Measurements from ENCODE around the gene PDYN.

The PDYN gene

DNA sequence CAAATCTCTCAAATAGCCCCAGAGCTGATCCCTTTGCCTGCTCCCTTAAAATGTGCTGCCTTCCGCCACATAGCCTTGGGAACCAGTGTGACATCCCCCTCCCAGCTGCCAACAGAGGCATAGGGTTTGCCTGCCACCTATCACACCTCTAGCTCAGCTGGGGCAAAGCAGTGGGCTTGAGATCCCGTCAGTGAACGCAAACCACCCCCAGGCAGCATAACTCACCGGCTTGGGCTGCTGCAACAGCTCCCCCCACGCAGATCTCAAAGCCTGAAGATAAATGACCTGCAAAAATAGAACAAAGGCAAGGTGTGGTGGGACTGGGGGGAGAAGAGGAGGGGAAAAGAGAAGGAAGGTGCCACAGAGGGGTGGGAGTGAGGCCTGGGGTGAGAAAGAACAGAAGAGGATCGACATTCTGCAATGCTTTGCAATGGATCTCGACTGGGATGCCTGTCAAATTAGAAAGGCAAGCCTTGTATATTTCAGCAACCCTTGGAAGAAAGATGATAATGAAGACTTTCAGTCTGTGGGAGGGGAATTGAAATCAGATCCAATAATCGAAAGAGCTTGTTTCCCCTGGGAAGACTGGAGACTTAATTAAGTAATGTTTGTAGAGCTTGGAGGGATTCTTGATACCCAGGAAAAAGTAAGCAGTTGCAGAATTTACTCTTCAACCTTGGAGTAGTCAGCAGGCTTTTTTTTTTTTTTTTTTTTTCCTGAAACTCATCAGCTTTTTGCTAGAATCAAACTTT lies 1.3 kb downstream of the PDYN start:
- DNase-seq: no peak

DNA sequence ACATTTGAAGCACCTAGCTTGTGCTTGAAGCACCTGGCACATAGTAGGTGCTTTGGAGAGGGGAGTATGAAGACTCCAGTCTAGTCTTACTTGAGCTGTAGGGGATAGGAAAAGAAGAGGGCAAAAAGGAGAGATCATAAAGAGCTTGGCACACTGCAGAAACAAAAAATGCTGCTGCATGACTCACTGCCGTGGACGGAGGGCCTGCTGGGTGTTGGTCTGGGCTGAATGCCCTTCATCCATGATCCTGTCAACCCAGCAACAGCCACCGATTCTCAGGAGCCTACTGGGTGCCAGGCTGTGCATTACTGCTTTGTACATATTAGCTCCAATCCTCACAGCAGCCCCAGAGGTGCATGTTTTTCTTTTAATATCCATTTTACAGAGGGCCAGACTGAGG lies 6.0 kb downstream of the PDYN start:
- DNase-seq: no peak

- no peak for DNase-seq
Observed at GRCh38 chr20:1983301-1983700, 10.6 kb downstream of the PDYN start.

DNA sequence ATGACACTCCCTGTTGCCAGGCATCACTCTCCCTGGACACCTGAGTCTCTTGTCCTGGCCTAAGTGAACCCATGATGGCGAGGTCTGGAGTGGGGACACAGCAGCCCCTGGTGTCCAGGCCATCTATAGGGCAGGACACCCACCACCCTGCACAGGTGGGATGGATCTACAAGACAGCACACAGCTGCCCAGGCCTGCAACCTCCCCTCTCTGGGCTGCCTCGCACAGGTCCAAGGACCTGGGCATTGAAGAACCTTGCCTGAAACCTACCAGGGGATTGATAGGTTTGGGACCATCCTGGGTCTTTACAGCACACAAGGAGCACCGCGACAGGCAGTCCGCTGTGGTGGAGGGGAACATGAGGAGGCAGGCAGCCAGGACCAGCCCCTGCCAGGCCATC lies 11.2 kb downstream of the PDYN start:
- DNase-seq: no peak

- no peak for DNase-seq
Observed at GRCh38 chr20:1979106-1979778, 14.6 kb downstream of the PDYN start.

- DNase-seq: no peak
Observed at GRCh38 chr20:1975291-1975690, 18.6 kb downstream of the PDYN start.

DNA sequence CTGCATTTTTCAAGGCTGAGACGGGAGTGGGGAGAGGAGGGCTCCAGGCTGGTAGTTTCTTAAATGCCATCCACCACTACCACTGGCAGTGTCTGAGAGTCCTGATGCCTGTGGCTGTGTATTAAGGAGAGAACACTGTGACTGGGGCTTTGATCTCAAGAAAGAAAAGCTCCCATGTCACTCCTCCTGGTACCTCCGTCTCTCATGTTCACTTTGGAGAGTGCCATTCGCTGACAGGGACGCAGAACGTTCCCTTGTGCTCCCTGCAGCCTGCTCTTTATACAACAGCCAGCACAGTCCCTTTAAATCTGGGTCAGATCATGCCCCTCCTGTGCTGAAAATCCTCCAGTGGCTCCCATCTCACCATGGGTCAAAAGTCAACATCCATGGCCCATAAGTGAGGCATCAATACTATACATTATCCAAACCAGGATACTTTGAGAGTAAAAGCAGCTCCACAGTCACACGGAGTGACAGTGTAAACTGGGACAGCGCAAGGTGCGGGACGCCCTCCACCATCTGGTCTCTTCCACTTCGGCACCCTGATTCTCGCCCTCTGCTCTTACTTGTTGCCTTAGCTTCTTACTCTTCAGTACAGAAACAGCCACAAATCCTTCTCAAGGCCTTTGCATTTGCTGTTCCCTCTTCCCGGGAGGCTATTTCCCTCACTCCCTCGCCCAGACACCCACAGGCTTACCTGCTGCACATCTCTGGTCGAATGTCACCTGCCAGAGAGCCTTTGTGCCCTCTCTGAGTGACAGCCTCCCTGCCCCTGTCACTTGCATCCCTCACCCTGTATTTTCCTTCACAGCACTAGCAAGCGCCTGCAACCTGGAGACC lies 20.0 kb downstream of the PDYN start:
- no peak for DNase-seq

DNA sequence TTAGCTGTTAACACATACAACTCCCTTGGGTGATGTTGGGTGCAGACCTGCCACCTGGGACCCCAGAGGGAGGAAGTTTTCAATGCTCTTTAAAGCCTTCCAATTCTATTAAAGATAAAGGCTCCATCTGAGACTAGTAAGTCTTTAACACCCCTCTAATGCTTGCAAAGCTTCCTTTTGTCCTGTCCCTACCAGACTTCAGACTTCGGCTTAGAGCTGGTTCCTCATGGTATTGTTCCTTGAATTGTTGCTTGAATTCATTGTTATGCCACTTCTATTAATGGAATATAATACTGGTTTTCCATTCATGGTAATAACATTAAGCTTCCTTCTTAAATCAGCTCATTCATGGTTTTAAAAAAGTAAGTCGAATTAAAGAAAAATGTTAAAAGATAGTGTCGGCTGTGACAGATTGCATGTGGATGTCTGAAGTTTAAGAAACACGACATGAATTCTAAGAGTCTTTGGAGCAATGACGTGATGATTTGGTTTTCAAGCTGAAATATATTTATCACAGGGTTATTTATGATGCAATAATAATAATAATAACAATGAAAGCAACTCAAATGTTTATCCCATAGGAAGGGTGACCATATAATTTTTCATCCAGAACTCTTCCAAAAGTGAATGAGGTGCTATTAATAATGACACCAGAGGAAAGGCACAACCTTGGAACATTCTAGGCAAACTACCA lies 21.8 kb downstream of the PDYN start:
- DNase-seq: no peak

- DNase-seq: no peak
Observed at GRCh38 chr20:1968964-1969363, 24.9 kb downstream of the PDYN start.

DNA sequence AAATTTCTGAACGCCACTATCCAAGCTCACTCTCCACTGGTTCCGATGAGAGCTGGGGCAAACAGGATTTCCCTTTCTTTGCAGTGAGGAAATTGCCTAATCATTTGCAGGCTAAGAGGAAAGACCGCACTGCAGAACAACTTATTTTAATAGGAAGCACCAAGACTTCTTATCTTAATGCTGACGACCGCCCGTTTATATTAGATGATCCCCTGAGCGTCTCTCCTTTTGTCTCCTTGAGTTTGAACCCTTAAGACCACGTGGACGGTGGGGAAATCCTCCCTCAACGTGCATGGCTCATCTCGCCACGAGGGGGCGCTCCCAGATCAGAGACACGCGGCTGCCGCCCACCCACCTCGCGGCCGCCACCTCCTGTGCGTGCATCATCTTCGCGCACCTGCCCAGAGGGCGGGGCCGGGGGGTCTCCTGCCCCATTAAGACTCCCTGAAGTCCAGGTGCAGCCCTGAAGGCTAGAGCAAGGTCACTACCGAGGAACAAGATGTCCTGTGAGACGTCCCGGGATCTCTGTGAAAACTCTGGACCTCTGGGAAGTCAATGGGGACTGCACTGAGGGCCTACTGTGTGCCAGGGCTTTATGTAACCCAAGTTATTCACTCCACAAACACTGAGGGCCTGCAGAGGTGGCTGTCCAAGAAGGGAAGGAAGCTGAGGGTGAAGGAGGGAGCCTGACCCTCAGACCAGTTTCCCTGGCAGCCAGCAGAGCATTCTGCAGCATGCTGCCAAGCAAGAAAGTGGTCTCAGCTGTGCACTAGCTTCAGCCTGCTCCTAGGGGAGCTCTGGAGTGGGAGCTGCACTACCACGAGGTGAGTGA lies 28.1 kb downstream of the PDYN start:
- DNase-seq: peak; percentile 66

DNA sequence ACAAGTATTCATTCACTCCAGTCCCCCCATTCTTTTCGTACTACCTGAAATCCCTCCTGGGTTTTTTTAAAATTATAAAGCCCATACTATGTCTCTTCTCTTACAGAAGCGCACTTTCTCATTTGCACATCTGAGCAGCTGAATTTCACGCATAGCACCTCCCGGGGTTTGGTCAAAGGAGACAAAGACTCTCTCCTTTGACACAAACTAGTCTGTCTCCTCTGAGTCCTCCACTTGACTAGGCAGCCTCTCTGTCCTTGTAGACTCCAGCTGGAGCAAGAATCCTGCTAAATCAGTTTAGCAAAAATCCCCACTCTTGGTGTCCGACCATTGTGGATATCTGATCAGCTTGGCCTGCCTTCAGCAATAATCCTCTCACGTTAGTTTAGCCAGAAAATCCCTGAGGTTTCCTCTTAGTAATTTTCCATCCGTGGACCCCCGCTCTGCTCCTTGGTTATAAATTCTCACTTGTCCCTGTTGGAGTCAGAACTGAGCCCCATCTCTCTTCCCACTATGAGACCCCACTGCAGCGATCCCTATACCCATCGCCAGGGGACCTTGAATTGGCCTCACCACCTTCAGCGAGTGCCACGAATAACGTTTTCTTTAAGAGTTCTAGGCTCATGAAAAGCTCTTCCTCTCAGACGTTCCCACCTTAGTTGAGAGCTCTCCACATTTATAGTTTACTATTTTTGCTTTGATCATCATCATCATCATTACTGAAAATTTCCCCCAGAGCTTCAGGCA lies 29.0 kb downstream of the PDYN start:
- no peak for DNase-seq

DNA sequence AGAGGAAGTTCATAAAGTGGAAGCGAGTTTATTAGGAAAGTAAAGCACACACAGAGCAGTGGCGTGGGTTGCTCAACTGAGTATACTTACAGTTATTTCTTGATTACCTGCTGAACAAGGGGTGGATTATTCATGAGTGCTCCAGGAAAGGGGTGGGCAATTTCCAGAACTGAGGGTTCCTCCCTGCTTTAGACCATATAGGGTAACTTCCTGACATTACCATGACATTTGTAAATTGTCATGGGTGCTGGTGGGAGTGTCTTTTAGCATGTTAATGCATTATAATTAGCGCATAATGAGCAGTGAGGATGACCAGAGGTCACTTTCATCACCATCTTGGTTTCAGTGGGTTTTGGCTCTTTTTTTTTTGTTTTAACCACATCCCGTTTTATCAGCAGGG lies 29.8 kb downstream of the PDYN start:
- no peak for DNase-seq

DNA sequence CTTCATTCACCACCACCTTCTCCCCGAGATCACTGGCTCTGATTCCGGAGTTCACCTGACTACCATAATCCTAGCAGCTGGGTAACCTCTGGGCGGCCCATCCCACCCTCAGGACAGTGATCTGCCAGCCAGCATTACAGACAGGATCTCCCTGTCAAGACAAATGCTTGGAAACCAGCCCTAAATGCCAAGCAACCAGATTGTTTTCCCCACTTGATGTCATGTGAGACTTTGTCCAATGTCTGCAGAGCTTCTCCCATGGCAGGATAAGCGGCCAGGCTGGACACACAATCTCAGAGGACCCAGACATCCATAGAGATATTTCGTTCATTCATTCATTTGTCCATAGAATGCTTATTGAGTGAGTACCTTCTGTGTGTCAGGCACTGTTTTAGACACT lies 32.5 kb downstream of the PDYN start:
- DNase-seq: no peak

GRCh38 chr20:1959156-1959555 lies 34.7 kb downstream of the PDYN start:
- DNase-seq: no peak

DNA sequence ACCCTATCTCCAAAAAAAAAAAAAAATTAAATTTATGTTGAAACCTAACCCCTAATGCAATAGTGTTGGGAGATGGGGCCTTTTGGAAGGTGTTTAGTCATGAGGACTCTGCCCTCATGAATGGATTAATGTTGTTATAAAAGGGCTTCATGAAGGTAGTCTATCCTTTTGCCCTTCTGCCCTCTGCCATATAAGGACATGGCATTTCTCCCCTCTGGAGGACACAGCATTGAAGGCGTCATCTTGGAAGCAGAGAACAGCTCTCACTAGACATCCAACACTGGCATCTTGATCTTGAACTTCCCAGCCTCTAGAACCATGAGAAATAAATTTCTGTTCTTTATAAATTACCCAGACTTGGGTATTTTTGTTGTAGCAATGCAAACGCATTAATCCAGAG lies 35.4 kb downstream of the PDYN start:
- no peak for DNase-seq

DNA sequence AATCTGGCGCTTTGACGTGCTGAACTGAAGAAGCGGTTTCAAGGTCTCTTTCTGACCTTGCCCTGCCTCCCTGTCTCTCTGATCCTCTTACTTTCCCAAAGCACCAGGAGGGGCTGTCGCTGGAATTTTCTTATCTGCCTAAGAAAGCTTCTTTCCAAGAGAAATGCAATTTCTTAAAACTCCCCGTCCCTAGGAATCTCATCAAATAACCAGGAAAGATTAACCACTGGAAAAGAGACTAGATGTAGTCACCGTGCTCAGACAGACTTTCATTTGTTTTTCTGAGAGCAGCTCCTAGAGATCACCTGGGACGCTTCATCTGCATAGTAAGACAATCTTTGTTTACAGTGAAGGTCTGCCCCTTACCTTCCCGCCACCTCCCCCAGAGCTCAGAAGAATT lies 38.6 kb downstream of the PDYN start:
- DNase-seq: no peak

GRCh38 chr20:1953621-1954020 lies 40.2 kb downstream of the PDYN start:
- DNase-seq: no peak

- no peak for DNase-seq
Observed at GRCh38 chr20:1952737-1953530, 40.9 kb downstream of the PDYN start.

- DNase-seq: no peak
Observed at GRCh38 chr20:1951436-1952115, 42.3 kb downstream of the PDYN start.

- no peak for DNase-seq
Observed at GRCh38 chr20:1950836-1951235, 43.0 kb downstream of the PDYN start.
